Stimulated activated CD8-positive, alpha-beta memory T cell treated with anti-CD3 and anti-CD28 coated beads, Interleukin-12 subunit alpha, Interleukin-12 subunit beta, amount 100 ng/mL, for 24 hours (primary cell): ENCODE measurements around the gene SLC16A4.
"Not testable (repeated sequence)": the region's sequence is repeated elsewhere in the genome, so short reads cannot be mapped to it uniquely, and the experiment has no call there.

Experiments used
- DNase-seq: peaks from one replicate; pipeline ENCODE4 v3.0.0-alpha.2; 2020; ENCODE audit errors: extremely low read depth

The SLC16A4 gene

GRCh38 chr1:110390692-110391245 lies at the start of gene SLC16A4:
TSS of gene SLC16A4 (minus strand) at chr1:110391026. CDS start at chr1:110389323, 1,703 bp downstream.
- DNase-seq, result no peak

- not testable (repeated sequence) for DNase-seq
These were observed 49.0 kb upstream of the SLC16A4 start for GRCh38 chr1:110439873-110440272.

- no peak for DNase-seq
These were observed 48.1 kb upstream of the SLC16A4 start for GRCh38 chr1:110438893-110439292.

GRCh38 chr1:110437645-110438299 lies 46.9 kb upstream of the SLC16A4 start:
- DNase-seq, result not testable (repeated sequence)

GRCh38 chr1:110436635-110437034 lies 45.8 kb upstream of the SLC16A4 start:
- no peak for DNase-seq

- no peak for DNase-seq
These were observed 44.1 kb upstream of the SLC16A4 start for GRCh38 chr1:110434946-110435345.

- no peak for DNase-seq
These were observed 43.0 kb upstream of the SLC16A4 start for GRCh38 chr1:110433803-110434202.

- no peak for DNase-seq
These were observed 42.4 kb upstream of the SLC16A4 start for GRCh38 chr1:110433213-110433612.

- no peak for DNase-seq
These were observed 40.1 kb upstream of the SLC16A4 start for GRCh38 chr1:110430901-110431300.

GRCh38 chr1:110430366-110430765 lies 39.5 kb upstream of the SLC16A4 start:
- no peak for DNase-seq

GRCh38 chr1:110428946-110429345 lies 38.1 kb upstream of the SLC16A4 start:
- DNase-seq, result no peak

GRCh38 chr1:110426854-110427253 lies 36.0 kb upstream of the SLC16A4 start:
- no peak for DNase-seq

- no peak for DNase-seq
These were observed 34.9 kb upstream of the SLC16A4 start for GRCh38 chr1:110425612-110426152.

GRCh38 chr1:110424699-110425611 lies 34.1 kb upstream of the SLC16A4 start:
- DNase-seq, result no peak

GRCh38 chr1:110420874-110421793 lies 30.3 kb upstream of the SLC16A4 start:
- no peak for DNase-seq

- DNase-seq, result no peak
These were observed 29.3 kb upstream of the SLC16A4 start for GRCh38 chr1:110420023-110420662.

GRCh38 chr1:110418729-110419128 lies 27.9 kb upstream of the SLC16A4 start:
- DNase-seq, result no peak

GRCh38 chr1:110413045-110413444 lies 22.2 kb upstream of the SLC16A4 start:
- not testable (repeated sequence) for DNase-seq

- DNase-seq, result peak; percentile 17
These were observed 21.8 kb upstream of the SLC16A4 start for GRCh38 chr1:110412576-110412975.

GRCh38 chr1:110411173-110411735 lies 20.4 kb upstream of the SLC16A4 start:
- DNase-seq, result no peak
